Measurements from ENCODE around the gene ERI3.

The ERI3 gene

DNA sequence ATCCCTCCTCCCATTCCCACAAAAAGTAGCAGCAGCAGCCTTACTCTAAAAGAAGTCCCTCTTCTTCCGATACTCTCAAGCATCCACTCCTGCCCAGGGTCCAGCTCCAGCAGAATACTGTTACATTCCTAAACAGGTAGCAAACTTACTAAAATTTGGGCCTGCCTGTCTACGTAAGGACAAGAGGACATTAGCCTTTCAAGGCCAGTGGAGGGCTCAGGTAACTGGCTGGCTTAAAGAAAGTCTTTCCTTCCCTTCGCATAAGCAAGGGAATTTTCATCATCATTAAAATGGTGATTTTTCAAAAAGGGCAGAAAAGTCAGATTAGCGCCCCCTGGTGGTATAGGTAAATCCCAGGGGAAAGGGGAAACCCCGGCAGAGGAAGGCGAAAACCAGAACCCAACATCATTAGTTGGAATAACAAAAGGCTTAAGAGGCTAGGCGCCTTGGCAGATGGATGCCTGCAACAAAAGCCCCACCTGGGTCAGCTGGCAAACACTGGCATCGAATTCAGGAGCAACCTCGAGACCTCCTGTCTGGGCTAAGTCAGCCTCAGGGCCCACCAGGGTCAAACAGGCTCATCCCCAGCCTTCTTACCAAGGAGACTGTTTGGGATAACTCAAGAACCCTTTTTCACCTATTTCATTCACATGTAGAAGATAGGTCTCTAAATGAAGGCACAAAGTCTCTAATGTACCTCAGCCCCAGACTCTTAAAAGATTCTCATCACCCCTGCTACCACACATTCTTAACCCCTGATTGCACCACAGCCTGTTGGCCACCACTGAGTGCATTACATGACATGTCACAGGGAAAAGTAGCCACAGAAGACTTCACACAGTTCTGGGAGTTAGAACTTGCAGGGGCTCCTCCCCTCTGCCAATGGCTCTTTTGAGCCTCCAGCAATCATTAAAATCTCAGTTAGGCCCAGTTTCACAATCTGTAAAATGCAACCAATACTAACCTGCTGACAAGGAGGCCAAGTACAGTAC lies 36.7 kb downstream of the ERI3 start:
- peak; percentile 98 for FAIRE-seq
- DNase-seq (ENCODE audit: insufficient read length, low spot score) = peak; percentile 58

DNA sequence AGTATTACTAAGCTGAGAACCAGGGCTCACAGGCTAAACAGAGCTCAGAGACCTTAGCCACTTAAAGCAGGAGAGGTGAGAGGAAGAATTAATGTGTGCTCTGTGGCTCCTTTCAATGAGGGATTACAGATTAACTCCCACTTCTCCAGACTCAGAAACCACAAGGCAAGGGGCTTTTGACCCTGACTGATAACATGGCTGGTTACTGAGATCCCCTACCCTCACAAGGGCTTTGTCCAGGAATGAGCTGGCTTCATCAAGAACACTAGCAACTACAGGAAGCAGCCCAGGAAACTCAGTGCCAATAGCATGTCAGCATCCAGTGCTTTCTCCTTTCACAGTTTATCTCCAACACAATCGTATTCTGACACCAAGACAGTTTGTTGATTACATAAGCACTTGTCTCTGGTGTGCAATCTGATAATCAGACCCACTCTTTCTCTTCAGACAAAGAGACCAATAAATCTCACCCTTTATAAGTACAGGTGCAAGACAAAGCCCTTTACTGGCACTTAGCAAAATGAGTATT lies 38.8 kb downstream of the ERI3 start:
- no peak for DNase-seq (ENCODE audit: insufficient read length, low spot score)

DNA sequence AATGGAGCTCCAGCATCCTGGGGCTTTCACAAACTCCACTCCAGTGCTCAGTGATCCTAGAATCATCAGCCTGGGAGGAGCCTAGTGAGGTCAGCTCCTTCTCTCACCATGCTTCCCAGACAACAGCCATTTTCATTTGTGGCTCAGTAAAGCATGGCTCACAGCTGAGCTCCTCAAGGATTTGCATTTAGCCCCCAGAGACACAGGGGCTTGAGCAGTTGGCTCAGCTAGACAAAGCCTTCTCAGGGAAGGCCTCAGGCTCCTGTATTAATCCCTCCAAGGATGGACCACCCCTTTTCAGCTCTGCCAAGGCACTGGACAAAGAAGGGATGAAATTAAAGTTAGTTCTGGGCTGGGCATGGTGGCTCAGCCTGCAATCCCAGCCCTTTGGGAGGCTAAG lies 39.5 kb downstream of the ERI3 start:
- DNase-seq (ENCODE audit: insufficient read length, low spot score) (no peak), FAIRE-seq (no peak)

More for the DNA sequence above, 38.8 kb downstream of the ERI3 start:
- peak; percentile 66 for FAIRE-seq

DNA sequence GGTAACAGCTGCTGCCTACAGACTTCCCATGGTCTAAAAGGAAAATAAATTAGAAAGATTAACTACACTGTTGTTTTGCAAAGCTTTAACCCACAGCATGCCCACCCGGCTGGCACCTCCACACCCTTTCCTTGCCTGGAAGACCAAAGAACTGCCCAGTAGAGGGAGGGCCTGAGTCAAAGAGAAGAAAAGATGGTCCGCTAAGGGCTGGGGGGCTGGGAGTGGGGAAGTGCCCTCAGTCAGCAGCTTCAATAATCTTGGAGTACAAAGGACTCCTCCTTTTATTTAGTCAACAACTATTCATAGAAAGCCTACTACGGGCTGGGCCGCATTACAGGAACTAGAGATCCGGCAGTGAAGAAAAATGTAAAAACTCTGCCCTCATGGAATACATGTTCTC lies 40.6 kb downstream of the ERI3 start:
- DNase-seq (ENCODE audit: insufficient read length, low spot score) (no peak), FAIRE-seq (no peak)

DNA sequence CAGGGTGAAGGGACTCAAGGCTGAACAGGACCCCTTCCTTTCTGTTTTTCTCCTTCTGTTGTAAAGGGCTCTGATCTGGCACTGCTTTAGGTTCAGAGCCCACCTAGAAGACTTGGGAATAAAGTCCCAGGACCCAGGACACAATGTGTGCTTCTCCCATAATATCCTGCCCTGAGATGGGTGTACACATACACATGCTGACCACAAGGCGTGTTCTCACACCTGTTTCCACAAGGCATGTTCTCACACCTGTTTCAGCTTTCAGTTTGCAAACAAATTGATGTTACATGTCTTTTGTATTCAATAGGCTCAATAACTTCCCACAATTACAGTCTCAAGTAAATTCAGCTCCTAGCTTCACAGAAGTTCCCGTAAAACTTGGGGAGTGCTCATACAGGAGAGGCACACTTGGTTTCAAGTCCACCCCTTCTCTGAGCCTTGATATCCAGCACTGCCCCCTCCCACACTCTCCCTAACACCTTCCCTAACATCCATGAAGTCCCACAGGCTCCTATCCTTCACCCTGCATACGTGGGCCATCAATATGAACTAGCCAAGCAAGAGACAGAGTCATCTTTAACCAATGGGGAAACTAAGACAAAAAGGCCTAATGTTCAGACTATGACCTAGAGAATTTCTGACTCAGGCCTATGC lies 41.7 kb downstream of the ERI3 start:
- FAIRE-seq (no peak), DNase-seq (ENCODE audit: insufficient read length, low spot score) (no peak)

DNA sequence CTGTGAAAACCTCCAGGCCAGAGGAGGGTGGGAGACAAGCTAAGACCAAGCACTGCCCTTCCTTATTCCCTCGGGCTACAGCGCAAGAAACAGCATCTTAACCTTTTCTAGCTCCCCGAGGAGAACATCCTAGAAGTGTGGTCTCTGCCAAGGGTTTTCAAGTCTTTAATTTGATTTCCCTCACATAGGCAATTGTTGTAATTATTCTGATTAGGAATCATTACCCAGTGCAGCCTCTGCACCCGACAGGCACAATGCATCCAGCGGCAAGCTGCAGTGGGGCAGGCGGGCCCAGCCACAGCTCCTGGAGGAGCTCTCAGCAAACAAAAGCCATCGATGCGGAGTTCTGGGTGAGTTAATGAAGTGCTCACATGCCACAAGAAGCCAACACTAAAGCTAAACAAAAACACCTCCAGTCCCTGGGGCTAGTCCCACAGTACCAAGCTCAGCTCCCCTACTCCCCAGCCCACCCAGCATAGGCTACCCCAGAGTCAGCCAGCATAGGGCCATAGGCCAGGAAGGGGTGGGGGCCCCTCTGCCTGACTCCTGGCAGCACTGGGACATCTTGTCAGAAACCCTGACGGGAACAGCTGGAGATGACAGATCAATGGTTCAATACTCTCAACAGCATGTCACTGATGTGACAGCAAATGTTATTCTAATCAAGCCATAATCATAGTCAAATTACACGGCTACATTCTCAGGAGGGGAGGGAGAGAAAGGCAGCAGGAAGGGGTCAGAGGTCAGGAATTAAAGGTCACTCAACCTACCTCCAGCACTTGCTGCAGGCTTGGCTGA lies 42.5 kb downstream of the ERI3 start:
- FAIRE-seq (no peak), DNase-seq (ENCODE audit: insufficient read length, low spot score) (no peak)

DNA sequence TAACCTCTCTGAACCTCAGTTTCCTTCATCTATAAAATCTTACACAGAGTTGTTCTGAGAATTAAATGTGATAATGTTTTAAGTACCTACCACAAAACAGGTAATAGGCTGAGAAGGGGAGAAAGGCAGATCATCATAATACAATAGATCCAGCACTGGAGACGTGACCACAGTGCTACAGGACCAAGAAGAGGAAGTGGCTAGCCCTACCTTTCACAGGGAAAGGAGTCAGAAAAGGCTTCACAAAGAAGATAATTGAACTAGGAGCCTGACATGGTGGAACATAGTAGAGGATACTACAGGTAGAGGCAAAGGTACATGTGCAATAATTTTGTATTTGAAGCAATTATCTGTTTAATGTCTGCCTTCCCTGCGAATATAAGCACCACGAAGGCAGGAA lies 45.1 kb downstream of the ERI3 start:
- DNase-seq (ENCODE audit: insufficient read length, low spot score) = no peak

DNA sequence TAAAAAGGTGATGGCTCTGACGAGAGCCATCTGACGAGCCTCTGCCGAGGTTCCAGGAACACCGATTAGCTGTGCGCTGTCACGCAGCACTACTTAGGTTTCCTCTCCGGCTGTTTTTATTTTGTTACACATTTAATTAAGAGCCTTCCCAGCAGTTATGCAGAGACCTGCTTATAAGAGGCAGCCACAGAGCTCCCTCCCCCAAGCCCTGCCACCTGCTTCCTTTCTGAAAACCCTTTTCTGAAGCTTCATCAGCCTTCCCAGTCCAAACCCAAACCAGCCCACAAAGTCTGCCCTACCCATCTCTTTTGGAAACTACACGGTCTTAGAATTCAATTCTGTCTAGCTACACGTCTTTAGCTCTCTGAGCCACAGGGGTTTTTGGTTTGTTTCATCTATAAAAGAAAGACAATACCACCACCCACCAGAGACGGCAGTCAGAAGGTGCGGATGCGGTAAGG lies 49.1 kb downstream of the ERI3 start:
- FAIRE-seq = no peak
- DNase-seq (ENCODE audit: insufficient read length, low spot score) = no peak

More for the DNA sequence above, 45.1 kb downstream of the ERI3 start:
- no peak for FAIRE-seq

DNA sequence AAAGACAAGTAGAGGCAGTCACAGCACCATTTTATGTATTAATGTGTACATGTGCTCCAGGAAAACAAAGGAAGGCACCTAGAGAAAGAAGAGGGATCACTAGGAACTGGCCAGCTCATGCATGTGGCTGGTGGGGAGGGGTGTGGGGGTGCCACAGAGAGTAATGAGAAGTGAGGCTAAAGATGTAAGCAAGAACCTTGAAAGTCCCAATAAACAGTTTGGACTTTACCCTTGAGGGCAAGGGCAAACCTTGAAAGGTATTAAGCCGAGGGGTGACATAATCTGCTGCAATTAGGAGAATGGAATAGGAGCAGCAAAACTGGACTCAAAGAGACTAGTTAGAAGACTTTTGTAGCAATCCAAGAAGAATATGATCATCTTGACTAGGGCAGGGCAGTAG lies 51.5 kb downstream of the ERI3 start:
- DNase-seq (ENCODE audit: insufficient read length, low spot score) = no peak

DNA sequence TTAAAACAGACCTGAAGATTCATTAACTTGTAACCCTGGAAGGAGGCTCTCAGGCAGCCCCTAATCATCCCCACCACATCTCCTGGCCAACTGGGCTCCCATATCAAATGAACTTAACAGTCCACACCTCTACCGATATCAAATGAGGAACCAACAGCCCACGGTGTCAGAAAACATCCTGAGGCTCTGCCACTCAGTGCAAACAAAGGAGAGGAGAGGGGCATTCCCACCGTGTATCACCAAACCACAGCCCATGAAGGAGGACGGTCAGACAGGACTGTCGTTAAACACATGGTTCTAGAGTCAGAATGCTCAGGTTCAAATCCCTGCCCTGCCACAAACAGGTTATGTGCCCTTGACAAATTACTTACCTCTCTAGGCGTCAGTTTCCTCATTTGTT lies 52.5 kb downstream of the ERI3 start:
- no peak for FAIRE-seq
- no peak for DNase-seq (ENCODE audit: insufficient read length, low spot score)

More for the DNA sequence above, 51.5 kb downstream of the ERI3 start:
- no peak for FAIRE-seq

DNA sequence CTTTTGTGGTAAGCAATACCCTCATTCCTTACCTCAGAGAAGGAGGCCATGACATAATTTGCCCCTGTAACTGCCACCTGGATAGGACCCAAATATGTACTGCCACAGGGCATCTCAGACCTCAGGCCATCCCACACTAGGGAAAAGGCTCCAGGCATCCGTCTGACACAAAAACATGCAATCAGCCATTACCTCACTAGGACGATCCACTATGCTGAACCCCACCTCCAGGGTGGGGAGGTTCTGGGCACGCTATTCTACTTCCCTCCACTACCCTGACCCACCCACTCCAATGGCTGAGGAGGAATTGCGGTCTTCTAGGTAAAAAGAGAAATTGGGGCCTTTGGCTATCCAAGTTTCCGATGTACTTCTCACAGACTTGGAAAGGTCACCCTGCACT lies 53.6 kb downstream of the ERI3 start:
- DNase-seq (ENCODE audit: insufficient read length, low spot score) = no peak
- no peak for FAIRE-seq

DNA sequence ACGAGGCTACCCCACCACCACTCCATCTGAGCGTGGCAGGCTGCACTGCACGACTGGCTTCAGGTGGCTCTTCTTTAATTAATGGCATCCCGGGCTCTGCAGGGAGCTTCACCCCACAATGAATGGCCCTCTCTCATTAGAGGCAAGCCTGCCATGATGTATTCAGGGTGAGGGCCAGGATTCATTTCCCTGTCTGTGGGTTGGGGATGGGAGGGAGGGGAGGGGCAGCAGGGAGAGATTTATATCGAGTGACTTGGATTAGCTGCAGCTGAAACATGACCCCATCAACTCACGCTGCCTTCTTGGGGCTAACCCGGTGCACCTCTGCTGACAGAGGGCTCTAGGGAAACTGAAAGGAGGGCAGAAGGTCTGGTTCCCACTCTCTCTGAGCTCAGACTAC lies 54.2 kb downstream of the ERI3 start:
- no peak for FAIRE-seq
- no peak for DNase-seq (ENCODE audit: insufficient read length, low spot score)

DNA sequence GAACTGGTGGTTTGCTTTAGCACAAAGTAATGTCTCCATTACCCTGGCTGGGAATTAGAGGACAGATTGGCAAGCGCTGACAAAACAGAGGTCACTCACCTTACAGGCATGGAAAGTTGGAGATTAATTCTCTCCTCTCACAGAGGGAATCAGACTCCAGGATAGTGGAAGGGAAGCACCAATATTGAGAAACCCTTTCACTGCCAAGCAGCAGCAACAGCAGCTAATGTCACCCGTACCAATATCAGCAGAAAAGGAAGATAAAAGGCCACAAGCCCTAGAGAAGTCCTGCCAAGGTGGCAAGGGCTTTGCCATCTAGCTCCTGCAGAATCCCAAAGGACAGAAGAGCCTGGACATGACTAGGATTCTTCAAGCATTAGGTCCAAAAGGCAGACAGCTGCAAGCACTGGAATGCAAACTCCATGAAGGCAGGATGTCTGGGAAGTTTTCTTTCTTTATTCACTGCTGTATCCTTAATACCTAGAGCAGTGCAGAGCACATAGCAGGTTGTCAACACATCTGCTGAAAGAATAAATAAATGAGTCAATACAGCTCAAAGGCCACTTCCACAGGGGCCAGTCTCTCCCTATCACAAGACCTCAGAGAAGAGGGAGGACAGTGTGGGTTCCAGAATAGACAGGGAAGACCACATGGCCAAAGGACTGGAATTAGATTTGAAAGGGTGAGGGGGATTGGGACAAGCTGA lies 57.2 kb downstream of the ERI3 start:
- DNase-seq (ENCODE audit: insufficient read length, low spot score) = no peak
- FAIRE-seq = no peak

DNA sequence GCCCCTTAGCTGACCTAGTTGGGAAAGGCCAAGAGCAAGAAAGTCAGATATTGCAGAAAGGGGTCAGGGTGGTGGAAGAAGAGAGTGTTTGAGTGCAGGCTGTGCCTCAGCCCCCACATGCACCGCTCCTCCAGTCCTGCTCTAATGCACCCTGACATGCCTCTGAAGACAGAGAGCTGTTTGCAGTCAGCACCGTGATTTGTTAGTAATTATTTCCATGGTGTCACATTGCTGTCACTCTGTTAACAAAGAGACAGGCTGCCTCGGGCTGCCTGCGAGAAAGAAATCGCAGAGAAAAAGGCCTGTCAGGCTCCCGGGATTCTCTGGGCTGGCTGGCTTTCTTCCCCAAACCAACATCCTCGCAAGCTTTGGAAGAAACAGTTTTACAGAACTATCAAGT lies 58.3 kb downstream of the ERI3 start:
- no peak for FAIRE-seq
- DNase-seq (ENCODE audit: insufficient read length, low spot score) = no peak

DNA sequence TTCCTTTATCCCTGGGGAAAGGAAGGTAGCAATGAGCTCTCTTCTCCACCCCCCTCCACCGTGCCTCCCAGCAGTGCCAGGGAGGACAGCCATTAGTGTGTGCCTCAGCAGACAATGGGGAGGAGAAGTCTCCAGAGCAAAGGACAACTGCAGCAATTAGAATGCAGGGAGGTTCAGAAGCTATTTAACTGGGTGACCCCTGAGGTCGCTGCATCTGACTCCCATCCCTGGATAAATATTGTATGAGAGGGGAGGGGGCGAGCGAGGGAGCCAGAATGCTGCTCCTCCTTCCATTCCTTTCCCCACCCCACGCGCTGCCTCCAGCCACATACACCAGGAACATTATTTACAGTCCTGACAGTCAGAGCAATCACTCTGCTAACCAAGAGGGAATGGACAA lies 59.0 kb downstream of the ERI3 start:
- FAIRE-seq (no peak), DNase-seq (ENCODE audit: insufficient read length, low spot score) (no peak)

DNA sequence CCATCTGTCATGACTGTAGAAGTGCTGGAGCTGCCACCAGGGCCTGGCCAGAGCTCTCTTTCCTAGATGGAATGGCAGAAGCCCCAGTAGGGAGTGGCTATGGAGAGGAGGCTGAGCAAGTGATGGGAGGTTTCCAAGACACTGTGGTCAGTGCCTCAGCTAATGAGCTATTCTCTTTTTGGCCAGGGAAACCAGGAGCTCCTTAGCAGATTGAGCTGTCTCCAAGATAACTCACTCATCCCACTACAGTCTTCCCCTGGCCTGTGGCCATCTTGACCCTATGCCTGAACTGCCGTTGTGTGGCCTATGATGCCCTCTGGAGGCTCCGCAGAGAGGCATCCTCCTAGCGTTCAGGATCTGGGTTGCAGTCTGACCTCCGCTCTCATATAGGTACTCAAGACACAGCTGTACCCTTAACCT lies 60.5 kb downstream of the ERI3 start:
- DNase-seq (ENCODE audit: insufficient read length, low spot score) = no peak
- FAIRE-seq = no peak

DNA sequence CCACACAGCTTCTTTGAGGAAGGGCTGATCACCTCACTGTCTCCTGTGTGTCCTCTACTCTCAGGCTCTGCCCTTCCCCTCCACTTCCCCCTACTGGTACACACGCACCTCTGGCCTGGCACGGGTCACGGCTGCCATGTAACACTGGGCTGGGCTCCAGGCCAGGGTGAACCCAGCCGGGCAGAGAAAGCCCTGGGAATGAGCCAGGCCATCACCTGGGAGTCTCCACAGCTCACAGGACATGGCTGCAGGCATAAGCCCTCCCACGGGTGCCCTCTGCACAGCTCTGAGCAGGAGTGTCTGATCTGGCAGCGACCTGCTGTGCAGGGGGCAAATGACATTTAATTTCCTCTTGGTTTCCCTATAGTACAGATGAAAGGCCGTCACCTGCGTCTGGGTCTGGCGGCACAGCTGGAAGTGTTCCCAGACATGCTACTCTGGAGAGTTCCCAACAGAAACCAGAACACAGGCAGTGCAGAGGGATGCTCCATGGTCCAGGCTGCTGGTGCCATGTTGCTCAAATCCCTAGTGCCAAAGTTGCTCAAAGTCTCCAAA lies 61.2 kb downstream of the ERI3 start:
- no peak for FAIRE-seq
- DNase-seq (ENCODE audit: insufficient read length, low spot score) = no peak

DNA sequence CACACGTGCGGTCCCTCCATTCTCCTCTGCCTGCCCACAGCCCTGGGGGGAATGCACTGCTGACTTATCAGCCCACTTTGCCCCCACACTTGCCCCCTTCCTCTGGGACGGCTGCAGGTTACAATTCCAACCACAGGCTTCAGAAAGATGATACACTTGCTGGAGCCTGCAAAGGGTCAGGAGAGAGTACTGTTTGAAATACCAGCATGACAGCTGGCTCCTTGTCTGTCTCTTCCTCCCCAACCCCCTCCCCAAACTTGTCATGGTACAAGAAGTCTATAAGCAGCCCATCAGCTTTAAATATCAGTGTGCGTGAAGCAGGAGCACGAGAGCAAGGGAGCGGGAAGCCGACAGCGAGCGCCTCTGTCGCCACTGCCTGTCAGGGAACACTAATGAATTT lies 62.4 kb downstream of the ERI3 start:
- FAIRE-seq (no peak), DNase-seq (ENCODE audit: insufficient read length, low spot score) (no peak)

DNA sequence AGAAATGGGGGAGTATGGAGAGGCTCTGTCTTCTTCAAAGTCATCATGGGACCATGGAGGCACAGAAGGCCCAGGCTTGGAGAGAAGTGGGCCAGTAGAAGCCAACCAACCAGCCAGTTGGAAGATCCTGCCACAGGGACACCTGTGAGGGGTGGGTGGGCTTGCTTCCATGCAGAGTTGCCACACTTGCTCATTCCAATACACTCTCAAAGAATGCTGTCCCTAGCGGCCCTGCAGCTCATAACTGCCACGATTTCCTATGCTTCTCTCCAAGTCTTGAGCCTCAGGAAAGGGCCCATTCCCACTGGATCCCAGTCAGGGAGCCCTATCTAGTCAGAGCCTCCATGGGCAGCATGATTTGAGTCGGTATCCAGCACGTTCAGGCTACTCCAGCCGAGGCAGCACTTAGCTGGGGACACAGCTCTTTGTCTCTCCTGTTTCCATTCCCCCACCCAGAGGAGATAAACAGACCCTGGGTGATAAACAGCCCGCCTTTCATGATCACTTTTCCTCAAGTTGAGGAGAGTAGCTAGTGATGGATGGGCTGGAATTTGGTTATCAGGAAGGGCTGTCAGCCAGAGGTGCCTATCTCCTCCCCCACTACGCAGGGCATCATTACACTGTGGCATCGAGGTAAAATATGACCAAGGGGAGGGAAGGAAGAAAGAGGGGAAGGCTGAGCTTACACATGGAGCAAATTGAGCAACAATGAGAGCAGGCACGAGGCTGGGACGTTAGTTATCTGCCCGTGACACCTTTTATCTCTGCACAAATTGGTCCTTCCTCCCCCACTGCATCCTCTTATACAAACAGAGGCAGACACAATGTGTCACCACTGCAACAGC lies 64.6 kb downstream of the ERI3 start:
- FAIRE-seq = no peak

More for the DNA sequence above, 64.6 kb downstream of the ERI3 start:
- DNase-seq (ENCODE audit: insufficient read length, low spot score) = no peak

Measured in GM19239 (cell line).